HG03457 (cell line): ENCODE results near the gene PHF21A.

ENCODE experiments used
- ATAC-seq: cut with Tn5 transposase; IDR thresholded peaks from one replicate; pipeline ENCODE4 v1.9.1; 2021; ENCODE audit warnings: moderate number of reproducible peaks; ENCODE audit not compliant: unreplicated experiment

The PHF21A gene

GRCh38 chr11:46121301-46121723 lies at the start of gene PHF21A:
Gene PHF21A, minus strand, starts transcription at chr11:46121454. Its CDS starts 37,235 bp downstream, at chr11:46084219.
- ATAC-seq, result peak; percentile 48

- ATAC-seq, result no peak
Measured at GRCh38 chr11:46170797-46171196, 49.5 kb upstream of the PHF21A start.

- no peak for ATAC-seq
Measured at GRCh38 chr11:46162700-46163099, 41.4 kb upstream of the PHF21A start.

DNA sequence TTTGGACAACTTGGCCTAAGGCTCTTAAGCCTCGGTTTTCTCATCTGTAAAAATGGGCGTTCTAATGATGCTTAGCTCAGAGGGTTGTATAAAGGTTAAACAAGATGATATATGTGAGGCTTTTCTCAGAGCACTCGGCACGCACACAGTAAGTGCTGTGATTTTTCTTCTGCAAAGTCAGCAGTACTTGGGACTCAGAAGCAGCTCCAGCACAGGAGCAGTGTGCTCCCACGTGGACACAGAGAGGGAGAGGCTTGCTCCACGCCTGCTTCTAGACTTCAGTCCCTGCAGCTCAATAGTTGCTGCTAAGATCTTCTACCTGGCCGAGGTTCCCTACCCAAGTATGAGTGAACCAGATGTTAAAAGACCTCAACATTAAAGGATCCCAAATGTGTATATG lies 39.9 kb upstream of the PHF21A start:
- no peak for ATAC-seq

GRCh38 chr11:46160100-46160499 lies 38.8 kb upstream of the PHF21A start:
- ATAC-seq, result no peak

- no peak for ATAC-seq
Measured at GRCh38 chr11:46159680-46160079, 38.4 kb upstream of the PHF21A start.

DNA sequence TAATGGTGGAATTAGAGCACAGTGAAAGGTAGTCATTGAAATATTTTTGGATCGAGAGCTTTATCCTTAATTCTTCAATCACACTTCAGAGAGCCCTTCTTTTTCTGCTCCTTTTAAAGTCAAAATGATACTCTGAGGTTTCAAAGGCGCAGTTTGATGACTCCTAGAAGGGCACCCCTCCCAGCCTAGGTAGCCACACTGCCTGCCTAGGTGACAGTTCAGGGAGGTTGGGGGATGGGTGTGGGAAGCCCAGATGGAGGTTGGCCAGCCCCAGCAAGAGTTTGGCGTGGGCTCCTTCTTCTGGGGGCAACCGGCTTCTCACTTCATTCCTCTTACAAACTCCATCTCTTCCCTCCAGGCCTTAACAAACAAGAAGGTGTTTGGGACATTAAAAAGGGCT lies 28.6 kb upstream of the PHF21A start:
- no peak for ATAC-seq

GRCh38 chr11:46149342-46149741 lies 28.1 kb upstream of the PHF21A start:
- no peak for ATAC-seq

GRCh38 chr11:46144741-46145140 lies 23.5 kb upstream of the PHF21A start:
- no peak for ATAC-seq

DNA sequence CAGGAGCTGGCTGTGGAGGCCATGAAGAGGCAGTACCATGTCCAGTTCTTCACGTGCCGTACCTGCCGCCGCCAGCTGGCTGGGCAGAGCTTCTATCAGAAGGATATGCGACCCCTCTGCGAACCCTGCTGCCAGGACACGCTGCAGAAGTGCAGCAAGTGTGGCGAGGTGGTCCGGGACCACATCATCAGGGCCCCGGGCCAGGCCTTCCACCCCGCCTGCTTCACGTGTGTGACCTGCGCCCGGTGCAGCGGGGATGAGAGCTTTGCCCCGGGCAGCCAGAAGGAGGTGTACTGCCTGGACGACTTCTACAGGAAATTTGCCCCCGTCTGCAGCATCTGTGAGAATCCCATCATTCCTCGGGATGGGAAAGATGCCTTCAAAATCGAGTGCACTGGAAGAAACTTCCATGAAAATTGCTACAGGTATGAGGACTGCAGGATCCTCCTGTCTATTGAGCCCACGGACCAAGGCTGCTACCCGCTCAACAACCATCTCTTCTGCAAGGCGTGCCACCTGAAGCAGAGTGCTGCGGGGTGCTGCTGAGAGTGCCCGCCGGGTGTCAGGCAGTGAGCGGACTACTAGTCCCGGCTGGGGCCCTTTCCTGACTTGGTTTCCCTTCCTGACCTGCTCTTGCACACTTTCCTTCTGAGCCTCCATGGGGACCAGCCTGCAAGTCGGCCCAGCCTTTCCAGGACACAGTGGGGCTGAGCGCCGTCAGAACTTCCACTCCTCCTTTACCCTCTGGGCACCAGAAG lies 22.0 kb upstream of the PHF21A start:
- ATAC-seq, result no peak

DNA sequence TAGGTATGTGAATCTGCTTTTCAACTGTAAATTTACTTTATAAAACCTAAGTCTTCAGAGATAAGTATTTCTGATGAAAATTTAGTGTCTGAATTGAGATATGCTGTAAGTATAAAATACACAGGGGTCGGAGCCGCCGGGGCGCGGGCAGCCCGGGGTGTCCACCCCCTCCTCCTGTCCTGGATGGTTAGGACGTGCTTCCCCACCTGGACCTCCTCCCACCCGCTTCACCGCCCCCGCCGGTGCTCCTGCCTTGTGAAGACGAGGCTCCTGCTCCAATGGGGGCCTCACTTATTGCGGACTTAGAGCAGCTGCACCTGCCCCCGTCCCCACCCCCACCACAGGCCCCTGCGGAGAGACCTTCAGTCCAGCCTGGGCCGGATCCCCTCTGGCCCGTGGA lies 21.3 kb upstream of the PHF21A start:
- ATAC-seq, result no peak

GRCh38 chr11:46141597-46141996 lies 20.3 kb upstream of the PHF21A start:
- ATAC-seq, result no peak

DNA sequence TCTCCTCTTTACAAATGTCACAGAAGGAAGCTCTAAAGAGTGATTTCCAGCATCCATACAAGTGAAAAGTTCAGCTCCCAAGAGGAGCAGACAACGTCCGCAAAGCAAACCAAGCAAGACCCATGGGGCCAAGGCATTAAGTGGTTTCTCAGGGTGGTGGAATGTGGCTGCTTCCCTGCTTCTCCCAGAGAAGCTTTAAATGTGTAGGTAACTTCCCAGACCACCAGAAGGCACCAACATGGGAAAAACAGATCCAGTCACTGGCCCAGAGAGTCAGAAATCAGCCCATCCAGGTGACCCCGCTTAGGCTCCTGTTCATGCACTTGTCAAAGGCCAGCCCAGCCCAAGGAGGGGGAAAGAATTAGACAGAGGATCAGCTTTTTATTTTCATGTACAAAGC lies 13.3 kb upstream of the PHF21A start:
- ATAC-seq, result no peak

DNA sequence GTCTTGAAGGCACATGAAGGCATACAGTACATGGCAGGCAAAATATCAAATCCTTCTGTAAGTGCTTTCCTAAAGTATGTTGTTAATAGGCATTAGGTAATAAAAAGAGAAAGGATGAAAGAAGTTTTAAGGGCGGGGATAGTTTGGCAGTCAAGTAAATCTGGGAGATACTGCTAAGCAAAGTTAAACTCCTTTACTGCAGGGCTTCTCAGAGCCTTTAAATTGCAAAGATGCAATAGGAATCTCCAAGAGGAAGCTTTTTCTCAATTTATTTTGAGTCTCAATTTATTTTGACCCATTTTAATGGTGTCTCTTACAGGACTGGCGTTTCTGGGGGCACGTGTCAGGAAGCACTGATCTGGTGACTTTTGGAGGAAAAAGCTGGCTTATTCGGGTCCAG lies 12.8 kb upstream of the PHF21A start:
- ATAC-seq, result no peak

DNA sequence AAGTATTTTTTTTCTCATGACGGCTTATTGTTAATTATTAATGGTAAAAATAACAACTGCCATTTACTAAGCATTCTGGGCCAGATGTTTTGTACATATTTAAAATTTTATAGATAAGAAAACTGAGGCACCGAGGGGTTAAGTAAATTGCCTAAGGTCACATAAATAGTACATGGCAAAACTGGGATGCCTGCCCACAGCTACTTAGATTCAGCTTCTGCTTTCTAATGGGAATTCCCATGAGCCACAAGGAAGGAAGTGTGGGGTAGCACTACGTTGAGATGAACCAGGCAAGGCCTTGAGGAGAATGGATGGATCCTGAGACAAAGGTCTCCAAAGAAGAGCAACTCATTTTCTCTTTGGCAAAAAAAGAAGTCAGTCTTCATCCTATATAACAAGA lies 11.9 kb upstream of the PHF21A start:
- ATAC-seq, result no peak

DNA sequence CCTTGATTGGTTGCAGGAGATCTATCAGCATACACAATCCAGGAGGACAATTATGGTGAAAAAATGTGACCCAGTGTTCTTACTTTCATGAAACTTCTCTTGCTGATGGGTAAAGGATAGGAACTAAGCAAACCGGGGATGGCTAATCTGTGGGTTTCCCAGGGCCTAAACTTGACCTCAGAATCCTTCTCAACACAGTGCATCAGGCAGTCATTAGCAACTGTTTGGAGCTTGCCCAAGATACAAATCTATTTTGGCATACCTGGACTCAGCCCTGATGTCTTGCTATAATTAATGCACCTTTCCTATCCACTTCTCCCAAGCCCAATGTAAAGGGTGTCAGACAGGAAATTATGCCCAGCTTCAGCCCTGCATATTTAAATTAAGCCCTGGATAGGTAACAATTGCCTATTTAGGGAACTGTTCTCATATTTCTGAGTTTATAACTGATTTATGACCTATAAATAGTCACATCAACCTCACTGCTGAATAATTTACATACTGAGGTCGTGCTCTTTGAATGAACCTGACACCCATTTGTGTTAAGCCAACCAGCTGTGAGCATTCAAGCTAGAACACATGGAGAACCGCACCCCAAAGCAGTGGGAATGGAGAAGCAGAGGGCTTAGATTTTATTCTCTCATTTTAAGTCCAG lies 9.2 kb upstream of the PHF21A start:
- ATAC-seq, result no peak

- ATAC-seq, result no peak
Measured at GRCh38 chr11:46129133-46129532, 7.9 kb upstream of the PHF21A start.

DNA sequence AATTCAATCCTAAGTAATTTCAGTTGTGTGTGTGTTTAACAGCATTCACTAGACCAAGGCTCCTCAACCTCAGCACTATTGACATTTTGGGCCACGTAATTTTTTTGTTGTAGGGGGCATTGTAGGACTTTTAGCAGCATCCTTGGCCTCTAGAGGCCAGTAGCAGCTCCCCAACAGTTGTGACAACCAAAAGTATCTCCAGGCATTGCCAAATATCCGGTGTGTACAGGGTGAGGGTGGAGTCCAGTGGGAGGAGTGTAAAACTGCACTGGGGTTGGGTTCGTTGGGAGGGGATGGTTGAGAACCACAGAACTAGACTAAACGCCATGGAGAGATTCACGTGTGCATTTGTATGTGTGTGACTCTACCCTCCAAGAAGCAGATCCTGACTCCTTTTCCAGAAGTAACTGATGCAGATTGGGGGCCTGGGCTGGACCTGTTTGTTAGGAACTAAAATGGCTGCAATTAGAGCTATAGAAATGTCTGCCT lies 5.9 kb upstream of the PHF21A start:
- no peak for ATAC-seq

DNA sequence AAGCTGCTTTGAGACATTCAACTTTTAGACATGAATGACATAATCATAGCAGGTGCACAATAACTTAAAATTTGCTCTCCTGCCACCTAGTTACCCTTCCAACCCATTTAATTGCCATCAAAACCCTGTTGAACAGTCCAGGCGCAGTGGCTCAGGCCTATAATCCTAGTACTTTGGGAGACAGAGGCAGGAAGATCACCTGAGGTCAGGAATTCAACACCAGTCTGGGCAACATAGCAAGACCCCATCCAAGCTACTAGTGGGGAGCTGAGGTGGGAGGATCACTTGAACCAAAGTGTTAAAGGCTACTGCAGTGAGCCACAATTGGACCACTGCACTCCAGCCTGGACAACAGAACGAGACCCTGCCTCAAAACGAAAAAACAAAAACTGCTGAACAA lies 4.0 kb upstream of the PHF21A start:
- no peak for ATAC-seq

GRCh38 chr11:46122945-46123715 lies 1.9 kb upstream of the PHF21A start:
- ATAC-seq, result no peak

- peak; percentile 40 for ATAC-seq
Measured at GRCh38 chr11:46121724-46122477, 647 bp upstream of the PHF21A start.
